ENCODE measurements around the gene MED28. TPM values are rescaled to one million over a fixed set of nuclear protein-coding genes. Genes with fewer than 3 reads are reported as not detected.

MED28 gene
- total and polyA plus RNA-seq, 8 donors = 6.5 to 43.5 (median 14.0) TPM

DNA sequence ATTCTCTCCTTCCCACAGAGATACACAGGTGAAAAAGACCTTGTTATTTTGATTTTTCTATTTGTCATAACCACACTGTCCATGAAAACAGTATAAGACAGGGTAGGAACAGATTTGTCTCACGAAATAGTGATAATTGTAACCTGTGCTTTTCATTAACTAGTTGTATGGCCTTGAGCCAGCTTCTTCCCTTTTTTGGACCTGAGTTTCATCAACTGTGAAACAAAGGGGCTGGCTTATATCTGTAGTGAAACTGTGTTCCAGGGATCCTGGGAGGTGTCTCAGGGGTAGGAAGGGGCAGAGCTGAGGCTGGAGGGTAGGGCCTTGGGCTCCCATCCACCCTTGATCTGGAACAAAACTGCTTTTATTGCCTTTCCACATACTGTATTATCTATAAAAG lies 50.9 kb downstream of the MED28 start:
- Histone ChIP-seq H3K4me1 (no peaks in the 10 kb centered on the region), H3K27ac (no peak overlapping the region), H3K36me3 (no peaks in the 10 kb centered on the region), H3K27me3 (no peaks in the 10 kb centered on the region), H3K9me3 (no peaks in the 10 kb centered on the region), H3K4me3 (no peak overlapping the region)
- no peak for TF ChIP-seq POLR2AphosphoS5 (IDR thresholded peaks at IDR 0.05)
- intact Hi-C loops (cut with DNase I; ENCODE audit: low total_unique reads) = no loop called here
- 26 to 48% (median 28%) methylated on average over 1 of the region's 1 CpG for WGBS, 5 donors
- DNase-seq = no peak

DNA sequence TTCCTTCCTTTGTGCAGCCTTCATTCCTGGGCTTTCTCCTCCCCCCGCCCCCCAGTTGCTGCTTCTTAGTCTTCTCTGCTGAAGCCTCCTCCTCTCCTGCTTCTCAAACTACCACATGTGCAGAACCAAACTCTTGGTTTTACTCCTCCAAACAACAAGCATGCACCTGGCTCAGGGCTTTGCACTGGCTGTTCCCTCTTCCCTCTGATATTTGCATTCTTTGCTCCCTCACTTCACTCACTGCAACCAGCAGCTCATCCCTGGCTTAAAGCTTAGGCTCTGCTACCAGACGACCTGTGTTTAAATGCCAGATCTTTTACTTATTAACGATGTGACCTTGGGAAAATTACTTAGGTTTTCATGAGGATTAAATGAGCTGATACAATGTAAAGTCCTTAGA lies 51.4 kb downstream of the MED28 start:
- TF ChIP-seq POLR2A (IDR thresholded peaks at IDR 0.05) (no peak), POLR2AphosphoS5 (IDR thresholded peaks at IDR 0.05) (no peak), EP300 (IDR thresholded peaks at IDR 0.05) (no peak)
- TF ChIP-seq, protein P1, sequence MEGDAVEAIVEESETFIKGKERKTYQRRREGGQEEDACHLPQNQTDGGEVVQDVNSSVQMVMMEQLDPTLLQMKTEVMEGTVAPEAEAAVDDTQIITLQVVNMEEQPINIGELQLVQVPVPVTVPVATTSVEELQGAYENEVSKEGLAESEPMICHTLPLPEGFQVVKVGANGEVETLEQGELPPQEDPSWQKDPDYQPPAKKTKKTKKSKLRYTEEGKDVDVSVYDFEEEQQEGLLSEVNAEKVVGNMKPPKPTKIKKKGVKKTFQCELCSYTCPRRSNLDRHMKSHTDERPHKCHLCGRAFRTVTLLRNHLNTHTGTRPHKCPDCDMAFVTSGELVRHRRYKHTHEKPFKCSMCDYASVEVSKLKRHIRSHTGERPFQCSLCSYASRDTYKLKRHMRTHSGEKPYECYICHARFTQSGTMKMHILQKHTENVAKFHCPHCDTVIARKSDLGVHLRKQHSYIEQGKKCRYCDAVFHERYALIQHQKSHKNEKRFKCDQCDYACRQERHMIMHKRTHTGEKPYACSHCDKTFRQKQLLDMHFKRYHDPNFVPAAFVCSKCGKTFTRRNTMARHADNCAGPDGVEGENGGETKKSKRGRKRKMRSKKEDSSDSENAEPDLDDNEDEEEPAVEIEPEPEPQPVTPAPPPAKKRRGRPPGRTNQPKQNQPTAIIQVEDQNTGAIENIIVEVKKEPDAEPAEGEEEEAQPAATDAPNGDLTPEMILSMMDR (IDR thresholded peaks at IDR 0.05) = no peak
- intact Hi-C loops (cut with DNase I; ENCODE audit: low total_unique reads) = no loop called here
- no peak overlapping the region for H3K4me3 ChIP-seq
- no peak overlapping the region for H3K27ac ChIP-seq
- no peaks in the 10 kb centered on the region for H3K36me3 ChIP-seq
- no peaks in the 10 kb centered on the region for H3K27me3 ChIP-seq
- DNase-seq = no peak
- 56 to 75% (median 64%) methylated on average over 3 of the region's 3 CpGs for WGBS, 5 donors
- H3K9me3 ChIP-seq = no peaks in the 10 kb centered on the region
- H3K4me1 ChIP-seq = no peaks in the 10 kb centered on the region

DNA sequence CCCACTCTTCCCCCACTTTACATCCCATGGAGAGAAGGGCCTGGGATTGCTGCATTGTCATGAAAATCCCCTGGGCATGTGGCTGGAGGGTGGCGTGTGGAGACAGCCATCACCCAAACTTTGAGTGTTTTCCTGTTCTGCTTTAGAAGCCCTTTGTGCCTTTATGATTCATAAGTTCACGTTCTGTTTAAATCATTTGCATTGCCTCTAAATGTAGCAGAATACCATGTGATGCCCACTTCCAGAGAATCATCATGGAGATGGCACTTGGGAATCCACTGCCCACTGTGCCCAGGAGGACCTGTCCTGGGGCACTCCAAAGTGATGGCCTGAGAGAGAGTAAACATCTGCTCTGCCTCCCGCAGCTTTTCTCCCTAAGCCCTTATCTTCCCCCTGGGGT lies 52.8 kb downstream of the MED28 start:
- Histone ChIP-seq H3K27ac (no peak overlapping the region), H3K4me3 (no peak overlapping the region), H3K9me3 (peaks cover 0 to 8% (median 3%) of the 10 kb centered on the region in 4 donors), H3K36me3 (no peaks in the 10 kb centered on the region), H3K27me3 (no peaks in the 10 kb centered on the region), H3K4me1 (no peaks in the 10 kb centered on the region)
- intact Hi-C loops (cut with DNase I; ENCODE audit: low total_unique reads) = no loop called here
- TF ChIP-seq POLR2A (IDR thresholded peaks at IDR 0.05) (no peak), EP300 (IDR thresholded peaks at IDR 0.05) (no peak), POLR2AphosphoS5 (IDR thresholded peaks at IDR 0.05) (no peak)
- TF ChIP-seq, protein P1 (IDR thresholded peaks at IDR 0.05) = no peak
- no peak for DNase-seq
- WGBS, 5 donors = 59 to 67% (median 65%) methylated on average over 3 of the region's 3 CpGs

DNA sequence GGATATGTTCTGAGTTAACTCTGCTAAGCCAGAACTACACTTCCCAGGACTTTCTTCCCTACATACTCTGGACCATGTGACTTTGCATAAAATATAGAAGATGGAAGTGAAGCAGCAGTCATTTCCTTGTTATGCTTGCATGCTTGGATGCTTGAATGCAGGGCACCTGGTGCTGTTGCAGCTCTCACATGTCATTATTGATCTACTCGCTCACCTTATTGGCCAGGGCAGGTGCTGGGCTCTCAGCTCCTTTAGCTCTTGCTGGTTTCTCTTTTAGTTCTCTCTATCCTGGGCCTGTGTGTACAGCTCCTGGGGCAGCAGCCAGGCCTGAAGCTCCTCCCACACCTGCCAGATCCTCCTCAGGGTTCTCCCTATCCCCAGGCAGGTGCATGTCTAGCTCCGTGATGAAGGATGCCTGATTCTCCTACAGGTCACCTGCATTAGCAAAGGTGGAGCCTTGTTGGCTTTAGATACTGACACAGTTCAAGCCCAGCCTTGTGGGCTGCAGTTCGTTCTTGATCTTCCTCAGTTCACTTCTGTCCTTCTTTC lies 53.3 kb downstream of the MED28 start:
- Histone ChIP-seq H3K36me3 (no peaks in the 10 kb centered on the region), H3K9me3 (peaks cover 0 to 9% (median 4%) of the 10 kb centered on the region in 4 donors), H3K27me3 (no peaks in the 10 kb centered on the region), H3K4me1 (no peaks in the 10 kb centered on the region), H3K27ac (no peak overlapping the region), H3K4me3 (no peak overlapping the region)
- intact Hi-C loops (cut with DNase I; ENCODE audit: low total_unique reads) = no loop called here
- TF ChIP-seq EP300 (IDR thresholded peaks at IDR 0.05) = no peak
- TF ChIP-seq, protein P1 (IDR thresholded peaks at IDR 0.05) = no peak
- no peak for TF ChIP-seq POLR2AphosphoS5 (IDR thresholded peaks at IDR 0.05)
- no peak for TF ChIP-seq POLR2A (IDR thresholded peaks at IDR 0.05)
- 52 to 74% (median 69%) methylated on average over 3 of the region's 3 CpGs for WGBS, 5 donors
- DNase-seq = no peak

DNA sequence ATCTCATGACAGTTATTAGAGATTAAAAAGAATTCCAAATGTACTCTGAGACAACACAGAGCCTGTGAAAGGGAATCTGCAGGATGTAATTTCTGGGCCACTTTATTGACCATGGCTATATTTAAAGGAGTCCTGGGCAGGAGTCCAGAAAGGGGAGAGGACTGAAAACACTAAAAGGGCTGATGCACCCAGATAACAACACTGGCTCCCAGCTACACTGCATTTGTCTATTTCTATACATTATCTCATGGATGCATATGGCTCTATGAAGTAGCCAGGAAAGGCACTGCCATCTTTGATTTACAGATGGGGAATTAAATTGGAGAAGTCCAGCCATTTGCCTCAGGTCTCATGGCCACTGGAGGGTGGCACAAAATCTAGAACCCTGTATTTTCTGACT lies 56.0 kb downstream of the MED28 start:
- no peaks in the 10 kb centered on the region for H3K27me3 ChIP-seq
- no peaks in the 10 kb centered on the region for H3K4me1 ChIP-seq
- intact Hi-C loops (cut with DNase I; ENCODE audit: low total_unique reads) = no loop called here
- TF ChIP-seq EP300 (IDR thresholded peaks at IDR 0.05) (no peak), POLR2AphosphoS5 (IDR thresholded peaks at IDR 0.05) (no peak), POLR2A (IDR thresholded peaks at IDR 0.05) (no peak)
- TF ChIP-seq, protein P1 (IDR thresholded peaks at IDR 0.05) = no peak
- no peak overlapping the region for H3K27ac ChIP-seq
- no peak for DNase-seq
- peaks cover 0 to 9% (median 4%) of the 10 kb centered on the region in 4 donors for H3K9me3 ChIP-seq
- H3K36me3 ChIP-seq = no peaks in the 10 kb centered on the region
- H3K4me3 ChIP-seq = no peak overlapping the region

All from stomach (tissue), 9 donors.